Ishikawa (cell line): ENCODE measurements around the gene LYSMD4.

Experiments
- CREB1 ChIP-seq: IDR thresholded peaks from 2 replicates; pipeline ENCODE4 v1.6.1; 2012; ENCODE audit warnings: low read depth
- FOXM1 ChIP-seq: IDR thresholded peaks from 2 replicates; pipeline ENCODE4 v1.6.1; 2012; ENCODE audit warnings: low read depth, borderline replicate concordance
- TAF1 ChIP-seq: IDR thresholded peaks from 2 replicates; pipeline ENCODE4 v1.6.1; 2012; ENCODE audit warnings: low read depth, mild to moderate bottlenecking
- TEAD4 ChIP-seq: IDR thresholded peaks from 2 replicates; pipeline ENCODE4 v1.6.1; 2012
- YY1 ChIP-seq: IDR thresholded peaks from 2 replicates; pipeline ENCODE4 v1.6.1; 2012; ENCODE audit warnings: low read depth
- TF ChIP-seq, protein P1 (sequence below): IDR thresholded peaks from 2 replicates; pipeline ENCODE4 v1.6.1; 2012
- TF ChIP-seq, protein P2 (sequence below): IDR thresholded peaks from 2 replicates; pipeline ENCODE4 v1.6.1; 2012; ENCODE audit warnings: low read depth, mild to moderate bottlenecking

DNA sequence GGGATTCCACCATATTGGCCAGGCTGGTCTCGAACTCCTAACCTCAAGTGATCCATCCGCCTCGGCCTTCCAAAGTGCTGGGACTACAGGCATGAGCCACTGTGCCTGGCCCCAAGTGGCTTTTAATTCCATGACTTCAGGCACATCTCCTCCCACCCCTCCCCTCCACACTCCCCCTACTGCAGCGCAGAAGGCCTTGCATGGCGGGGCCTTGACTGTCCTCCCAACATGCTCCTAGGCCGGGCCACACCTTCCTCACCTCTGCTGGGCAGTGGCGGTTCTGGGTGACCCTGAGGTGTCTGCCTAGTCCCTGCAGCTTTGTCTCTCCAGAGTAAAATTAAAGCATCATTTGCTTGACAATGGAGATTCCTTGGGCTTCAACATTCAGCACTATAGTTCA lies 6.9 kb downstream of the LYSMD4 start:
- TF ChIP-seq TEAD4: no peak
- no peak for TF ChIP-seq CREB1
- TF ChIP-seq, protein P1, sequence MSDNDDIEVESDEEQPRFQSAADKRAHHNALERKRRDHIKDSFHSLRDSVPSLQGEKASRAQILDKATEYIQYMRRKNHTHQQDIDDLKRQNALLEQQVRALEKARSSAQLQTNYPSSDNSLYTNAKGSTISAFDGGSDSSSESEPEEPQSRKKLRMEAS: no peak
- TF ChIP-seq, protein P2, sequence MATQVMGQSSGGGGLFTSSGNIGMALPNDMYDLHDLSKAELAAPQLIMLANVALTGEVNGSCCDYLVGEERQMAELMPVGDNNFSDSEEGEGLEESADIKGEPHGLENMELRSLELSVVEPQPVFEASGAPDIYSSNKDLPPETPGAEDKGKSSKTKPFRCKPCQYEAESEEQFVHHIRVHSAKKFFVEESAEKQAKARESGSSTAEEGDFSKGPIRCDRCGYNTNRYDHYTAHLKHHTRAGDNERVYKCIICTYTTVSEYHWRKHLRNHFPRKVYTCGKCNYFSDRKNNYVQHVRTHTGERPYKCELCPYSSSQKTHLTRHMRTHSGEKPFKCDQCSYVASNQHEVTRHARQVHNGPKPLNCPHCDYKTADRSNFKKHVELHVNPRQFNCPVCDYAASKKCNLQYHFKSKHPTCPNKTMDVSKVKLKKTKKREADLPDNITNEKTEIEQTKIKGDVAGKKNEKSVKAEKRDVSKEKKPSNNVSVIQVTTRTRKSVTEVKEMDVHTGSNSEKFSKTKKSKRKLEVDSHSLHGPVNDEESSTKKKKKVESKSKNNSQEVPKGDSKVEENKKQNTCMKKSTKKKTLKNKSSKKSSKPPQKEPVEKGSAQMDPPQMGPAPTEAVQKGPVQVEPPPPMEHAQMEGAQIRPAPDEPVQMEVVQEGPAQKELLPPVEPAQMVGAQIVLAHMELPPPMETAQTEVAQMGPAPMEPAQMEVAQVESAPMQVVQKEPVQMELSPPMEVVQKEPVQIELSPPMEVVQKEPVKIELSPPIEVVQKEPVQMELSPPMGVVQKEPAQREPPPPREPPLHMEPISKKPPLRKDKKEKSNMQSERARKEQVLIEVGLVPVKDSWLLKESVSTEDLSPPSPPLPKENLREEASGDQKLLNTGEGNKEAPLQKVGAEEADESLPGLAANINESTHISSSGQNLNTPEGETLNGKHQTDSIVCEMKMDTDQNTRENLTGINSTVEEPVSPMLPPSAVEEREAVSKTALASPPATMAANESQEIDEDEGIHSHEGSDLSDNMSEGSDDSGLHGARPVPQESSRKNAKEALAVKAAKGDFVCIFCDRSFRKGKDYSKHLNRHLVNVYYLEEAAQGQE: no peak
- TF ChIP-seq FOXM1: no peak
- no peak for TF ChIP-seq TAF1
- TF ChIP-seq YY1: no peak
